K562 (cell line): Measurements from ENCODE around the gene PPP1R12B.

ENCODE experiments used
- ATF7 ChIP-seq: fragments of 450-650 bp; IDR thresholded peaks from 2 replicates; pipeline ENCODE4 v1.7.1; 2014; ENCODE audit warnings: mild to moderate bottlenecking, moderate library complexity
- FOXM1 ChIP-seq, 2 experiments: fragments of 450-650 bp in 1 of 2; sonication (generic) in 1 of 2; formaldehyde crosslinking in 1 of 2; IDR thresholded peaks; 2 replicates each; pipeline versions ENCODE4 v1.6.1 to v1.9.0; 2017 to 2022; ENCODE audit warnings: low read depth in 2 of 2, mild to moderate bottlenecking in 2 of 2, missing genetic modification reagents in 1 of 2, moderate library complexity in 1 of 2
- GTF2F1 ChIP-seq: IDR thresholded peaks from 2 replicates; pipeline ENCODE4 v1.6.1; 2011; ENCODE audit warnings: low read depth, low read length, improper control_type of control experiment
- PRPF4 ChIP-seq: fragments of 200-400 bp; formaldehyde crosslinking; IDR thresholded peaks from one replicate; pipeline ENCODE4 v1.6.1; 2017; ENCODE audit warnings: low read length, low read depth, mild to moderate bottlenecking; ENCODE audit not compliant: insufficient read depth, poor library complexity, severe bottlenecking
- SMARCC2 ChIP-seq: fragments of 450-650 bp; IDR thresholded peaks from 2 replicates; pipeline ENCODE4 v1.6.1; 2017; ENCODE audit warnings: antibody characterized with exemption, moderate library complexity, mild to moderate bottlenecking, low read depth
- TCF7 ChIP-seq: sonication (generic); IDR thresholded peaks from 2 replicates; pipeline ENCODE4 v1.6.1; 2016; ENCODE audit warnings: antibody characterized with exemption, borderline replicate concordance
- ZBTB49 ChIP-seq: sonication (generic); formaldehyde crosslinking; IDR thresholded peaks from 2 replicates; pipeline ENCODE4 v1.8.0; 2022; ENCODE audit warnings: missing genetic modification reagents, mild to moderate bottlenecking, borderline replicate concordance
- ZFP36 ChIP-seq: fragments of 150-350 bp; IDR thresholded peaks from 2 replicates; pipeline ENCODE4 v1.6.1; 2018; ENCODE audit warnings: low read length, low read depth; ENCODE audit not compliant: partially characterized antibody
- TF ChIP-seq, protein P1 (sequence below), 3 experiments: IDR thresholded peaks in 2 of 3; conservative IDR thresholded peaks in 1 of 3; 2 replicates each; pipeline ENCODE4 v1.5.1; 2011 to 2012; ENCODE audit warnings: low read length in 3 of 3, mild to moderate bottlenecking in 3 of 3, control low read depth in 2 of 3, improper control_type of control experiment in 1 of 3, inconsistent platforms in 1 of 3, low read depth in 1 of 3, mixed read lengths in 1 of 3, moderate library complexity in 1 of 3; ENCODE audit not compliant: insufficient read depth in 2 of 3
- TF ChIP-seq, protein P2 (sequence below): IDR thresholded peaks from 2 replicates; pipeline ENCODE4 v1.6.1; 2011; ENCODE audit warnings: borderline replicate concordance, low read depth, mild to moderate bottlenecking, moderate library complexity, low read length; ENCODE audit not compliant: insufficient read depth, poor library complexity, severe bottlenecking

DNA sequence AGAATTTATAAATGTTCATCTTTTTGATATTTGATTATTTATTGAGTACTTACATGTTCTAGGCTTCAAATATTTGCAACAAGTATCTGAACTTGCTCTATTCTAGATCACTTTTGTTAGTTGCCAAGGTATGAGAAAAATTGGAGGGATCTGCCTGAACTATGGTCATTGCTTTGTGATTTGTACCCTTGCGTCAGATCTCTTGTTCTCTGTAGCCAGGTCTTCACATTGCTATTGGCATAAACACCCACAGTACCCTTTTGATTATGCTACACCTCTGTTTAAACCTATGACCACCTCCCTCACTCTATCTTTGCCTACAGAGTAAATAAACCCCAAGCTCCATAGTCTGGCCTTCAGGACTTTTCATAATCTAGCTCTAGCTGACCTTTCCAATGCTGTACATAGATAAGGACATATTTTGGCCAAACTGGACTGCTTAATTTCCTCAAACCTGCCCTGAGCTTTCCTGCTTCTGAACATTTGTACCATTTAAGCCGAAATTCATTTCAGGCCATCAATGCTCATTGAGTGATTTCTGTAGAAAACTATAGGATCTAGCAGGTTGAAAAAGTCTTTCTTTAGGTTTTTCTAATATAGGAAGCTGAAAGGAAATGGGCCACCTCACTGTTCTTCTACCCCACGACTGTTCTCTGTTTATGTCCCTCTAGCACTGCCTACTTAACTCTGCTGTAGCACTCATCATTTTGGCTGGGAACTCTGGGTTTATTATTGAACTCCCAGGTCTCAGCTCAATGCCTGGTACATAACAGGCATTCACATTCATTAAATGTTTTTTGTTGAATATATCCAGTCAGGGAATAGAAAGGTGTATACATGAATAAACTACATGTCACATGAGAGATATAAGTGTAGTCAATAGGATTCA lies 84.9 kb downstream of the PPP1R12B start:
- TF ChIP-seq GTF2F1 (no peak), TCF7 (no peak), ZBTB49 (CRISPR knock-in tag) (no peak), SMARCC2 (no peak), PRPF4 (no peak), ATF7 (no peak), FOXM1 (IDR thresholded peaks at IDR 0.05; ENCODE audit: low read depth) (no peak), FOXM1 (CRISPR knock-in tag; IDR thresholded peaks at IDR 0.05; ENCODE audit: low read depth) (no peak), ZFP36 (no peak)
- TF ChIP-seq, protein P1, sequence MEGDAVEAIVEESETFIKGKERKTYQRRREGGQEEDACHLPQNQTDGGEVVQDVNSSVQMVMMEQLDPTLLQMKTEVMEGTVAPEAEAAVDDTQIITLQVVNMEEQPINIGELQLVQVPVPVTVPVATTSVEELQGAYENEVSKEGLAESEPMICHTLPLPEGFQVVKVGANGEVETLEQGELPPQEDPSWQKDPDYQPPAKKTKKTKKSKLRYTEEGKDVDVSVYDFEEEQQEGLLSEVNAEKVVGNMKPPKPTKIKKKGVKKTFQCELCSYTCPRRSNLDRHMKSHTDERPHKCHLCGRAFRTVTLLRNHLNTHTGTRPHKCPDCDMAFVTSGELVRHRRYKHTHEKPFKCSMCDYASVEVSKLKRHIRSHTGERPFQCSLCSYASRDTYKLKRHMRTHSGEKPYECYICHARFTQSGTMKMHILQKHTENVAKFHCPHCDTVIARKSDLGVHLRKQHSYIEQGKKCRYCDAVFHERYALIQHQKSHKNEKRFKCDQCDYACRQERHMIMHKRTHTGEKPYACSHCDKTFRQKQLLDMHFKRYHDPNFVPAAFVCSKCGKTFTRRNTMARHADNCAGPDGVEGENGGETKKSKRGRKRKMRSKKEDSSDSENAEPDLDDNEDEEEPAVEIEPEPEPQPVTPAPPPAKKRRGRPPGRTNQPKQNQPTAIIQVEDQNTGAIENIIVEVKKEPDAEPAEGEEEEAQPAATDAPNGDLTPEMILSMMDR (IDR thresholded peaks at IDR 0.05 in 2 of 3, conservative IDR thresholded peaks at IDR 0.05 in 1 of 3; ENCODE audit: insufficient read depth in 2 of 3, low read depth in 1 of 3, low read length in 3 of 3), result no peak
- TF ChIP-seq, protein P2, sequence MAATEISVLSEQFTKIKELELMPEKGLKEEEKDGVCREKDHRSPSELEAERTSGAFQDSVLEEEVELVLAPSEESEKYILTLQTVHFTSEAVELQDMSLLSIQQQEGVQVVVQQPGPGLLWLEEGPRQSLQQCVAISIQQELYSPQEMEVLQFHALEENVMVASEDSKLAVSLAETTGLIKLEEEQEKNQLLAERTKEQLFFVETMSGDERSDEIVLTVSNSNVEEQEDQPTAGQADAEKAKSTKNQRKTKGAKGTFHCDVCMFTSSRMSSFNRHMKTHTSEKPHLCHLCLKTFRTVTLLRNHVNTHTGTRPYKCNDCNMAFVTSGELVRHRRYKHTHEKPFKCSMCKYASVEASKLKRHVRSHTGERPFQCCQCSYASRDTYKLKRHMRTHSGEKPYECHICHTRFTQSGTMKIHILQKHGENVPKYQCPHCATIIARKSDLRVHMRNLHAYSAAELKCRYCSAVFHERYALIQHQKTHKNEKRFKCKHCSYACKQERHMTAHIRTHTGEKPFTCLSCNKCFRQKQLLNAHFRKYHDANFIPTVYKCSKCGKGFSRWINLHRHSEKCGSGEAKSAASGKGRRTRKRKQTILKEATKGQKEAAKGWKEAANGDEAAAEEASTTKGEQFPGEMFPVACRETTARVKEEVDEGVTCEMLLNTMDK, result no peak
